ENCODE data around the gene PGPEP1.

GRCh38 chr19:18306209-18306887, 34.0 kb upstream of the PGPEP1 start:
- TF ChIP-seq USF1 (IDR thresholded peaks at IDR 0.05): no peak
- TF ChIP-seq YY1 (IDR thresholded peaks at IDR 0.05; ENCODE audit: low read depth): no peak
- no peak for TF ChIP-seq RAD21 (IDR thresholded peaks at IDR 0.05; ENCODE audit: low read depth)
- TF ChIP-seq EGR1 (IDR thresholded peaks at IDR 0.05): no peak
- no peak for TF ChIP-seq EP300 (IDR thresholded peaks at IDR 0.05; ENCODE audit: borderline replicate concordance)
- no peak for TF ChIP-seq REST (IDR thresholded peaks at IDR 0.05; ENCODE audit: low read depth)
- TF ChIP-seq TAF1 (IDR thresholded peaks at IDR 0.05; ENCODE audit: low read depth): no peak
- no peak for TF ChIP-seq FOXM1 (IDR thresholded peaks at IDR 0.05; ENCODE audit: borderline replicate concordance, low read depth)
- TF ChIP-seq TEAD4 (IDR thresholded peaks at IDR 0.05): no peak
- TF ChIP-seq MAX (IDR thresholded peaks at IDR 0.05): no peak
